SK-N-SH (cell line): ENCODE measurements around the gene SLC38A6. TPM values are rescaled to one million over a fixed set of nuclear protein-coding genes. Genes with fewer than 3 reads are reported as not detected.

Source experiments
- CTCF ChIA-PET: fragments of 300-600, 350-600 bp; formaldehyde crosslinking; extraction: SDS; loops from one replicate; lab custom pipeline; 2021; lab: Yijun Ruan, JAX
- POLR2A ChIA-PET: fragments of 350-600 bp; sonication (Branson Sonifier 250); formaldehyde crosslinking; extraction: SDS; loops from one replicate; lab custom pipeline; 2020; ENCODE audit warnings: antibody characterized with exemption, inconsistent platforms; lab: Yijun Ruan, JAX
- DNase-seq: peaks from one replicate; pipeline ENCODE4 v3.0.0; 2012
- H2AFZ ChIP-seq: fragments of 200-600 bp; sonication (generic); 2 replicates; pipeline ENCODE4 v1.8.1; 2016; ENCODE audit warnings: antibody characterized with exemption, mild to moderate bottlenecking, low read depth
- H3F3A ChIP-seq: fragments of 200-600 bp; sonication (generic); replicated peaks from 2 replicates; pipeline ENCODE3; 2016; ENCODE audit warnings: antibody characterized with exemption, mild to moderate bottlenecking; ENCODE audit not compliant: insufficient read depth
- H3K27ac ChIP-seq, 2 experiments: fragments of 200-500 bp in 1 of 2; fragments of 200-600 bp in 1 of 2; sonication (Bioruptor generic) in 1 of 2; sonication (generic), shearing (Covaris generic) in 1 of 2; 2 replicates each; pipeline versions ENCODE4 v1.5.1 to v1.6.1; 2014 to 2016; ENCODE audit warnings: low read depth in 2 of 2, inconsistent platforms in 1 of 2, low read length in 1 of 2, mild to moderate bottlenecking in 1 of 2, mixed read lengths in 1 of 2
- H3K27me3 ChIP-seq: fragments of 200-600 bp; sonication (generic), shearing (Covaris generic); 2 replicates; pipeline ENCODE4 v1.6.1; 2016; ENCODE audit warnings: mixed run types; ENCODE audit not compliant: insufficient read depth
- H3K36me3 ChIP-seq, 2 experiments: fragments of 200-500 bp in 1 of 2; fragments of 200-600 bp in 1 of 2; sonication (Bioruptor generic) in 1 of 2; sonication (generic) in 1 of 2; replicated peaks in 1 of 2; 2 replicates each; pipeline versions ENCODE3 to v1.5.1; 2014 to 2016; ENCODE audit warnings: low read length in 1 of 2, mild to moderate bottlenecking in 1 of 2; ENCODE audit not compliant: insufficient read depth in 2 of 2, control insufficient read depth in 1 of 2
- H3K4me1 ChIP-seq, 2 experiments: fragments of 200-500 bp in 1 of 2; fragments of 200-600 bp in 1 of 2; sonication (Bioruptor generic) in 1 of 2; sonication (generic), shearing (Covaris generic) in 1 of 2; 2 replicates each; pipeline versions ENCODE4 v1.5.1 to v1.6.1; 2014 to 2016; ENCODE audit warnings: low read depth in 1 of 2, low read length in 1 of 2, mixed run types in 1 of 2; ENCODE audit not compliant: insufficient read depth in 2 of 2, control insufficient read depth in 1 of 2
- H3K4me2 ChIP-seq: fragments of 200-600 bp; sonication (generic), shearing (Covaris generic); 2 replicates; pipeline ENCODE4 v1.6.1; 2017; ENCODE audit warnings: mixed run types
- H3K4me3 ChIP-seq, 2 experiments: fragments of 200-500 bp in 1 of 2; fragments of 200-600 bp in 1 of 2; sonication (Bioruptor generic) in 1 of 2; sonication (generic), shearing (Covaris generic) in 1 of 2; 2 replicates each; pipeline versions ENCODE4 v1.5.1 to v1.8.1; 2014 to 2016; ENCODE audit warnings: low read depth in 2 of 2, inconsistent platforms in 1 of 2, low read length in 1 of 2, mild to moderate bottlenecking in 1 of 2, mixed read lengths in 1 of 2, moderate library complexity in 1 of 2
- H3K79me2 ChIP-seq: fragments of 200-600 bp; sonication (generic); 2 replicates; pipeline ENCODE4 v1.8.1; 2017; ENCODE audit warnings: mild to moderate bottlenecking; ENCODE audit not compliant: insufficient read depth
- H3K9ac ChIP-seq: fragments of 200-600 bp; sonication (generic); 2 replicates; pipeline ENCODE4 v1.6.1; 2017; ENCODE audit warnings: mixed run types
- H3K9me2 ChIP-seq: fragments of 200-600 bp; sonication (generic); 2 replicates; pipeline ENCODE4 v1.6.1; 2017; ENCODE audit warnings: mixed run types
- H3K9me3 ChIP-seq: fragments of 200-600 bp; sonication (generic); 2 replicates; pipeline ENCODE4 v1.6.1; 2017; ENCODE audit warnings: mixed run types, mild to moderate bottlenecking, moderate library complexity
- H4K20me1 ChIP-seq: fragments of 200-600 bp; sonication (generic); 2 replicates; pipeline ENCODE4 v1.6.1; 2017; ENCODE audit warnings: mild to moderate bottlenecking, mixed run types; ENCODE audit not compliant: insufficient read depth
- CTCF ChIP-seq: fragments of 200-600 bp; sonication (generic); IDR thresholded peaks from 2 replicates; pipeline ENCODE4 v1.6.1; 2017; ENCODE audit warnings: antibody characterized with exemption, mild to moderate bottlenecking, moderate library complexity
- ELF1 ChIP-seq: IDR thresholded peaks from 2 replicates; pipeline ENCODE4 v1.4.0; 2012
- FOXM1 ChIP-seq: IDR thresholded peaks from 2 replicates; pipeline ENCODE4 v1.4.0; 2012; ENCODE audit warnings: low read depth, mild to moderate bottlenecking
- GATA2 ChIP-seq: sonication (generic); formaldehyde crosslinking; IDR thresholded peaks from 2 replicates; pipeline ENCODE4 v1.5.0; 2020; ENCODE audit warnings: mild to moderate bottlenecking, missing genetic modification reagents
- RXRA ChIP-seq: IDR thresholded peaks from 2 replicates; pipeline ENCODE4 v1.4.0; 2012; ENCODE audit warnings: low read depth, mild to moderate bottlenecking, borderline replicate concordance
- TAF1 ChIP-seq: IDR thresholded peaks from 2 replicates; pipeline ENCODE4 v1.6.1; 2012; ENCODE audit warnings: low read depth, mild to moderate bottlenecking, low read length, moderate library complexity, borderline replicate concordance
- TCF12 ChIP-seq: IDR thresholded peaks from 2 replicates; pipeline ENCODE4 v1.4.0; 2012
- USF2 ChIP-seq: fragments of 150-350 bp; IDR thresholded peaks from 2 replicates; pipeline ENCODE4 v1.6.1; 2017; ENCODE audit warnings: antibody characterized with exemption, low read length, low read depth, borderline replicate concordance
- YY1 ChIP-seq: IDR thresholded peaks from 2 replicates; pipeline ENCODE4 v1.4.0; 2012; ENCODE audit warnings: low read depth, mild to moderate bottlenecking
- ZBTB33 ChIP-seq: IDR thresholded peaks from 2 replicates; pipeline ENCODE4 v1.4.0; 2012; ENCODE audit warnings: low read depth, borderline replicate concordance
- WGBS: methylation state at CpG from one replicate; pipeline ENCODE4 v1.1.6; 2017; ENCODE audit warnings: low lambda C conversion rate; 5-methylcytosine and 5-hydroxymethylcytosine counted together
- polyA plus RNA-seq, 3 experiments: library from polyadenylated mRNA; depleted of rRNA; stranded (reverse); fragments of >200 nt; gene quantifications; 2 replicates each; pipeline ENCODE4 v1.2.3, GENCODE V29; 2012

SLC38A6 gene
- polyA plus RNA-seq, 1 of the 3 experiments (the other 2 are of a cell fraction) = 10.4 TPM

GRCh38 chr14:60935319-60935718, 45.7 kb upstream of the SLC38A6 start:
- H3K79me2 ChIP-seq = peaks cover 20% of the 10 kb centered on the region
- no peaks in the 10 kb centered on the region for H3K36me3 ChIP-seq
- CTCF ChIA-PET = no interaction called here
- no peak overlapping the region for H3K4me2 ChIP-seq
- POLR2A ChIA-PET = no interaction called here
- no peak overlapping the region for H3K9ac ChIP-seq
- no peaks in the 10 kb centered on the region for H4K20me1 ChIP-seq
- no peak overlapping the region for H2AFZ ChIP-seq
- no peak overlapping the region; a peak in 1 of 4 replicates for H3K27ac ChIP-seq
- TF ChIP-seq FOXM1 (no peak), ELF1 (no peak), USF2 (no peak), TAF1 (no peak), TCF12 (peak; percentile 71)
- TF ChIP-seq, all 33 proteins: peak for 1
- peaks cover 2% of the 10 kb centered on the region; the same call in 1 of the 2 replicates for H3K9me2 ChIP-seq
- no peak overlapping the region for H3K4me3 ChIP-seq
- DNase-seq = no peak
- H3K4me1 ChIP-seq = peaks cover 0 to 3% of the 10 kb centered on the region in 2 experiments; a peak in 2 of 4 replicates
- H3K27me3 ChIP-seq = no peaks in the 10 kb centered on the region
- 0 out of 2 replicates have a peak, but pooled peaks cover 5% of the 10 kb centered on the region for H3K9me3 ChIP-seq
- H3F3A ChIP-seq = no peaks in the 10 kb centered on the region

- 83% methylated on average over 1 of the region's 1 CpG for WGBS
- DNase-seq = no peak
- H2AFZ ChIP-seq = no peak overlapping the region
- no peak overlapping the region for H3K4me3 ChIP-seq
- no peak overlapping the region for H3K4me2 ChIP-seq
- peaks cover 0 to 6% of the 10 kb centered on the region in 2 experiments for H3K36me3 ChIP-seq
- H3K27ac ChIP-seq = no peak overlapping the region
- no peaks in the 10 kb centered on the region for H4K20me1 ChIP-seq
- no peaks in the 10 kb centered on the region for H3K27me3 ChIP-seq
- no peak overlapping the region for H3K9ac ChIP-seq
- no peaks in the 10 kb centered on the region for H3K9me2 ChIP-seq
- peaks cover 29% of the 10 kb centered on the region for H3K79me2 ChIP-seq
- H3K9me3 ChIP-seq = 0 out of 2 replicates have a peak, but pooled peaks cover 6% of the 10 kb centered on the region
- CTCF ChIA-PET = interaction anchor here (0.5 kb wide), 1 partner anchor 44 kb away, joined by 3 read pairs; no protein-coding TSS in a partner anchor
- TF ChIP-seq USF2 (no peak), ZBTB33 (no peak), YY1 (no peak), CTCF (no peak), RXRA (no peak), GATA2 (CRISPR knock-in tag) (no peak)
- H3K4me1 ChIP-seq = peaks cover 12 to 13% of the 10 kb centered on the region in 2 experiments; a peak in 3 of 4 replicates
- no peaks in the 10 kb centered on the region for H3F3A ChIP-seq
- POLR2A ChIA-PET = no interaction called here
These were observed 37.4 kb upstream of the SLC38A6 start for GRCh38 chr14:60943637-60944032.
